Skeletal muscle tissue (tissue), 4 donors: ENCODE data around the gene CCDC85C. TPM values are rescaled to one million over a fixed set of nuclear protein-coding genes. Genes with fewer than 3 reads are reported as not detected.

ENCODE experiments used
- H3K27ac ChIP-seq: one replicate; pipeline ENCODE4 v1.7.0; 2013; ENCODE audit warnings: mild to moderate bottlenecking, low read depth, low read length, inconsistent platforms
- H3K27me3 ChIP-seq, 3 donors: one replicate each; pipeline ENCODE4 v1.7.0; 2013; ENCODE audit warnings: low read length in 3 of 3; ENCODE audit not compliant: control insufficient read depth in 3 of 3, insufficient read depth in 3 of 3
- H3K36me3 ChIP-seq, 3 donors: one replicate each; pipeline ENCODE4 v1.7.0; 2013; ENCODE audit warnings: low read length in 3 of 3; ENCODE audit not compliant: control insufficient read depth in 3 of 3, insufficient read depth in 3 of 3
- H3K4me1 ChIP-seq, 3 donors: one replicate each; pipeline ENCODE4 v1.7.0; 2013; ENCODE audit warnings: low read length in 3 of 3, mild to moderate bottlenecking in 3 of 3; ENCODE audit not compliant: control insufficient read depth in 3 of 3, insufficient read depth in 3 of 3
- H3K4me3 ChIP-seq, 3 donors: one replicate each; pipeline ENCODE4 v1.7.0; 2013; ENCODE audit warnings: low read length in 3 of 3
- H3K9ac ChIP-seq, 3 donors: one replicate each; pipeline ENCODE4 v1.7.0; 2013; ENCODE audit warnings: low read length in 3 of 3, mild to moderate bottlenecking in 3 of 3, moderate library complexity in 2 of 3, low read depth in 1 of 3
- H3K9me3 ChIP-seq, 3 donors: one replicate each; pipeline ENCODE4 v1.7.0; 2013; ENCODE audit warnings: low read length in 3 of 3; ENCODE audit not compliant: control insufficient read depth in 3 of 3
- total RNA-seq: library from RNA; depleted of rRNA; stranded (reverse); fragments of >200 nt; gene quantifications from one replicate; pipeline ENCODE4 v1.2.3, GENCODE V29; 2014
- donor health status: Osteomylitis.

CCDC85C gene
- total RNA-seq, 1 donor from 2014 or later = 1.6 TPM

- Histone ChIP-seq H3K4me1 (peaks cover 30 to 60% (median 31%) of the 10 kb centered on the region in 3 donors), H3K27ac (no peak overlapping the region), H3K9ac (no peak overlapping the region), H3K4me3 (no peak overlapping the region), H3K27me3 (no peaks in the 10 kb centered on the region), H3K36me3 (peaks cover 4 to 18% (median 6%) of the 10 kb centered on the region in 3 donors), H3K9me3 (no peaks in the 10 kb centered on the region)
Observed at GRCh38 chr14:99467336-99468078, 136.5 kb downstream of the CCDC85C start.

GRCh38 chr14:99466758-99467157 lies 137.2 kb downstream of the CCDC85C start:
- H3K4me3 ChIP-seq = no peak overlapping the region
- H3K4me1 ChIP-seq = peaks cover 27 to 56% (median 30%) of the 10 kb centered on the region in 3 donors
- no peak overlapping the region for H3K27ac ChIP-seq
- H3K27me3 ChIP-seq = no peaks in the 10 kb centered on the region
- no peaks in the 10 kb centered on the region for H3K9me3 ChIP-seq
- H3K36me3 ChIP-seq = peaks cover 6 to 26% (median 9%) of the 10 kb centered on the region in 3 donors
- H3K9ac ChIP-seq = no peak overlapping the region

GRCh38 chr14:99465288-99465687 lies 138.7 kb downstream of the CCDC85C start:
- no peaks in the 10 kb centered on the region for H3K27me3 ChIP-seq
- H3K9me3 ChIP-seq = no peaks in the 10 kb centered on the region
- H3K9ac ChIP-seq = no peak overlapping the region
- peaks cover 26 to 51% (median 28%) of the 10 kb centered on the region in 3 donors for H3K4me1 ChIP-seq
- H3K4me3 ChIP-seq = no peak overlapping the region
- H3K36me3 ChIP-seq = peaks cover 12 to 41% (median 17%) of the 10 kb centered on the region in 3 donors
- H3K27ac ChIP-seq = no peak overlapping the region

DNA sequence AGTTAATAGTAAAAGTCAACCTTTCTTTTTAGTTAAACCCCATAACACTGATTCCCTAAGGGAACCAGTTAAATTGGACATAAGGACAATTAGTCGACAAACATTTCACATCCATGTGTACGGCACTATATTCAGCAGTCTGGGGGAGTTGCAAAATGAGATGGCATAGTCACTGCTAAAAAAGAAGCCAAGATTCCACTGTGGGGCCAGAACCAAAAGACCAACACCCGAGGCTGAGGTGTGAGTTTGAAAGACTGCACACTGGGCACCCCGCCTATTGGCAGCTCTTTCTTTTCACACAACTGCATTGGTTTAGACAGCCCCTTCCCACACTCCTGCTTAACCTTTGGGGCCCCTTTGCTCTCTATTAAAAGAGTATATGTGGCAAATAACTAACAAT lies 140.0 kb downstream of the CCDC85C start:
- H3K27me3 ChIP-seq = no peaks in the 10 kb centered on the region
- H3K4me3 ChIP-seq = no peak overlapping the region
- H3K9me3 ChIP-seq = no peaks in the 10 kb centered on the region
- H3K4me1 ChIP-seq = peaks cover 25 to 38% (median 26%) of the 10 kb centered on the region in 3 donors
- no peak overlapping the region for H3K9ac ChIP-seq
- peaks cover 15 to 44% (median 17%) of the 10 kb centered on the region in 3 donors for H3K36me3 ChIP-seq
- no peak overlapping the region for H3K27ac ChIP-seq

- peaks cover 19 to 57% (median 23%) of the 10 kb centered on the region in 3 donors for H3K36me3 ChIP-seq
- no peaks in the 10 kb centered on the region for H3K9me3 ChIP-seq
- H3K27me3 ChIP-seq = no peaks in the 10 kb centered on the region
- H3K27ac ChIP-seq = no peak overlapping the region
- no peak overlapping the region for H3K4me3 ChIP-seq
- peaks cover 9 to 20% (median 11%) of the 10 kb centered on the region in 3 donors for H3K4me1 ChIP-seq
- H3K9ac ChIP-seq = no peak overlapping the region
Observed at GRCh38 chr14:99462210-99462609, 141.8 kb downstream of the CCDC85C start.

- no peaks in the 10 kb centered on the region for H3K9me3 ChIP-seq
- H3K4me1 ChIP-seq = peaks cover 8 to 20% (median 11%) of the 10 kb centered on the region in 3 donors
- no peak overlapping the region for H3K4me3 ChIP-seq
- H3K27ac ChIP-seq = no peak overlapping the region
- no peaks in the 10 kb centered on the region for H3K27me3 ChIP-seq
- no peak overlapping the region for H3K9ac ChIP-seq
- H3K36me3 ChIP-seq = peaks cover 26 to 63% (median 28%) of the 10 kb centered on the region in 3 donors
Observed at GRCh38 chr14:99461411-99462085, 142.5 kb downstream of the CCDC85C start.

- Histone ChIP-seq H3K36me3 (peaks cover 30 to 65% (median 31%) of the 10 kb centered on the region in 3 donors), H3K27me3 (no peaks in the 10 kb centered on the region), H3K27ac (no peak overlapping the region), H3K9ac (no peak overlapping the region), H3K4me3 (no peak overlapping the region), H3K9me3 (no peaks in the 10 kb centered on the region), H3K4me1 (peaks cover 8 to 20% (median 11%) of the 10 kb centered on the region in 3 donors)
Observed at GRCh38 chr14:99460793-99461192, 143.2 kb downstream of the CCDC85C start.

- H3K36me3 ChIP-seq = peaks cover 33 to 69% (median 36%) of the 10 kb centered on the region in 3 donors
- no peaks in the 10 kb centered on the region for H3K27me3 ChIP-seq
- no peak overlapping the region for H3K4me3 ChIP-seq
- H3K4me1 ChIP-seq = peaks cover 8 to 20% (median 11%) of the 10 kb centered on the region in 3 donors
- H3K9ac ChIP-seq = no peak overlapping the region
- no peaks in the 10 kb centered on the region for H3K9me3 ChIP-seq
- H3K27ac ChIP-seq = no peak overlapping the region
Observed at GRCh38 chr14:99459481-99460100, 144.4 kb downstream of the CCDC85C start.

DNA sequence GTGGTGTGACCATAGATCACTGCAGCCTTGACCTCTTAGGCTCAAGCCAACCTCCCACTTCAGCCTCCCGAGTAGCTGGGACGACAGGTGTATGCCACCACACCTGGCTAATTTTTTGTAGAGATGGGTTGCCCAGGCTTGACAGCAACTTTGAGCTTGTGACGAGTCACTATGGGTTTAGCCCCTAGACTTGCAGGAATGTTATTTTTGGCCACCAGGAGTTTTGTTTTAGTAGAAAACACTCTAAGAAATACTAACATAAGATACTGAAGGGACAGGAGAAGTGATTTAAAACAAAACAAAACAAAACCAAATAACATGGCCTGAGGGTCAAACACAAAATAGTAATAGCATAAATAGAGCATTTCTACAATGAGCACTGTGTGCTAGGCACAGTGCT lies 149.8 kb downstream of the CCDC85C start:
- Histone ChIP-seq H3K4me3 (no peak overlapping the region), H3K9ac (no peak overlapping the region), H3K4me1 (peaks cover 0 to 14% (median 3%) of the 10 kb centered on the region in 3 donors), H3K27me3 (no peaks in the 10 kb centered on the region), H3K36me3 (peaks cover 25 to 47% (median 29%) of the 10 kb centered on the region in 3 donors), H3K27ac (no peak overlapping the region), H3K9me3 (no peaks in the 10 kb centered on the region)
